ENCODE measurements around the gene MEIS1. TPM values are rescaled to one million over a fixed set of nuclear protein-coding genes. Genes with fewer than 3 reads are reported as not detected.

Gene MEIS1
- total RNA-seq, 1 donor from 2014 or later = 46.7 TPM

GRCh38 chr2:66469214-66469902 is 34.4 kb downstream of the MEIS1 start:
- Histone ChIP-seq H3K4me3 (no peak overlapping the region), H3K27ac (no peak overlapping the region), H3K27me3 (no peaks in the 10 kb centered on the region), H3K36me3 (no peaks in the 10 kb centered on the region), H3K4me1 (peaks cover 0 to 16% of the 10 kb centered on the region in 2 donors), H3K9me3 (no peaks in the 10 kb centered on the region)
- intact Hi-C loops (cut with DNase I) = loop anchor here (5.0 kb wide), 1 partner anchor 38 kb away; no protein-coding TSS in a partner anchor
- TF ChIP-seq, protein P1, sequence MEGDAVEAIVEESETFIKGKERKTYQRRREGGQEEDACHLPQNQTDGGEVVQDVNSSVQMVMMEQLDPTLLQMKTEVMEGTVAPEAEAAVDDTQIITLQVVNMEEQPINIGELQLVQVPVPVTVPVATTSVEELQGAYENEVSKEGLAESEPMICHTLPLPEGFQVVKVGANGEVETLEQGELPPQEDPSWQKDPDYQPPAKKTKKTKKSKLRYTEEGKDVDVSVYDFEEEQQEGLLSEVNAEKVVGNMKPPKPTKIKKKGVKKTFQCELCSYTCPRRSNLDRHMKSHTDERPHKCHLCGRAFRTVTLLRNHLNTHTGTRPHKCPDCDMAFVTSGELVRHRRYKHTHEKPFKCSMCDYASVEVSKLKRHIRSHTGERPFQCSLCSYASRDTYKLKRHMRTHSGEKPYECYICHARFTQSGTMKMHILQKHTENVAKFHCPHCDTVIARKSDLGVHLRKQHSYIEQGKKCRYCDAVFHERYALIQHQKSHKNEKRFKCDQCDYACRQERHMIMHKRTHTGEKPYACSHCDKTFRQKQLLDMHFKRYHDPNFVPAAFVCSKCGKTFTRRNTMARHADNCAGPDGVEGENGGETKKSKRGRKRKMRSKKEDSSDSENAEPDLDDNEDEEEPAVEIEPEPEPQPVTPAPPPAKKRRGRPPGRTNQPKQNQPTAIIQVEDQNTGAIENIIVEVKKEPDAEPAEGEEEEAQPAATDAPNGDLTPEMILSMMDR (IDR thresholded peaks at IDR 0.05) = no peak
- DNase-seq (ENCODE audit: low spot score in 2 of 2) = no peak

- H3K36me3 ChIP-seq = no peaks in the 10 kb centered on the region
Observed at GRCh38 chr2:66470199-66470598, 35.3 kb downstream of the MEIS1 start.

DNA sequence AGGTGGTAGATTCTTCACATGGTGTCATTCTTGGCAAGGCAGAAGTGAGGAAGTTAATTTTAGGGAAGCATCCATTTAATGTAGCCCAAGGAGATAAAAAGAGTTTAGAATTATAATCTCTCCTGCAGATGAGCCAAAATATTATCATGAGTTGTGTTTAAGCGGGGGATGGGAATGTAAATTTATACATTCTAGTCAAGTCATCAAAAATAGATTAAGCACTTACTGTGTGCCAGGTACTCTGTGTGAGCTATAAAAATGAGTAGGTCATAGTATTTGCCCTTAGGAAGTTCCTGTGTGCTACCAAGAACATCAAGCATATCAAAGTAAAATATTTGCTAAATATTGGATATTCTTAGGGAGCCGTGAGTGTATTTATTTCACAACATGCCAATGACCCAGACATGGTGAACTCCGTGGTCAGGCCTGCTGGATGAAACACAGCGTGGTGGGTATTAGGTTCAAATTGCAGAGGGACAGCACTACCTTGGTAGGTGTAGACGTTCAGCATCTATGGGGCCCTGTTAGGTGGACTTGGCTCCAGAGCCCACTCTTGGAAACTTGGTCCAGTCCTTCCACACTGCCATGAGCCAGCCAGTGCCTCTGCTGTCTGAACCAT is 37.4 kb downstream of the MEIS1 start:
- H3K27me3 ChIP-seq = no peaks in the 10 kb centered on the region
- no peaks in the 10 kb centered on the region for H3K36me3 ChIP-seq
- H3K9me3 ChIP-seq = no peaks in the 10 kb centered on the region
- H3K4me1 ChIP-seq = peaks cover 0 to 5% of the 10 kb centered on the region in 2 donors
- intact Hi-C loops (cut with DNase I) = no loop called here
- TF ChIP-seq, protein P1 (IDR thresholded peaks at IDR 0.05) = no peak
- no peak overlapping the region for H3K4me3 ChIP-seq
- no peak overlapping the region for H3K27ac ChIP-seq
- DNase-seq (ENCODE audit: low spot score in 2 of 2) = no peak

More at GRCh38 chr2:66470199-66470598, 35.3 kb downstream of the MEIS1 start:
- TF ChIP-seq, protein P1 (IDR thresholded peaks at IDR 0.05) = no peak
- Histone ChIP-seq H3K27ac (no peak overlapping the region), H3K4me3 (no peak overlapping the region), H3K4me1 (peaks cover 0 to 16% of the 10 kb centered on the region in 2 donors), H3K9me3 (no peaks in the 10 kb centered on the region), H3K27me3 (no peaks in the 10 kb centered on the region)
- no peak for DNase-seq (ENCODE audit: low spot score in 2 of 2)
- intact Hi-C loops (cut with DNase I) = no loop called here

DNA sequence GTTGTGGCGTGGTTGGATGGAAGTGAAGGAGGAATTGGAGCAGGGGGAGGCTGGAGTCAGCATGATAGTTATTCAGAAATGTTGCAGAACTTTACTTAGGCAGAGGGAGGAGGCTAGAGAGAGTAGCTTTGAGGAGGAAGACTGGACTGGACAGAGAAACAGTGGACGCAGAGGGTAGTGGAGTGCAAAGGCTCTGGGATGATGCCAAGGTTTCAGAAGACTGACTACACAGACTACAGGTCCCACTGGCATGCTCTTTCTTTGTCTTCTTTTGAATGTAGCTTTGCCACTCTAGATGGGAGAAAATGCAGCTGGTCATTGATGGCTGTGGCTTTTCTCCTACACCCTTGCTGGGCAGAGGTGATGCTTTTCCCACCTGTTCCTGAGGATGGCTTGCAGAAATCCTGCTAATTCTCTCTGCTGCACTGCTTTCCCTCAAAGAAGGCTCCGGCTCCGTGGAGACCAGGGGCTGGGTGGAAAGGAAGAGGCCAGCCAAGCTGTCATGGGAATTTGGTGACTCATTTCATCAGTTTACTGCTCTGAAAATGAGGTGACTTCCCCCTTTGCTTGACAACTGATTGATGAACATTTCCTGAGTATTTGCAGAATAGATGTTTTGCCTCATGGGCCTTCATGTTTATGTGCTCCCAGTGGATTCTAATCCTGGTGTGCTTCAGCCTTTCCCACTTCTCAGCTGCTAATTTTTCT is 42.4 kb downstream of the MEIS1 start:
- Histone ChIP-seq H3K4me1 (peaks cover 0 to 34% of the 10 kb centered on the region in 2 donors), H3K27me3 (no peaks in the 10 kb centered on the region), H3K36me3 (no peaks in the 10 kb centered on the region), H3K9me3 (no peaks in the 10 kb centered on the region), H3K4me3 (no peak overlapping the region), H3K27ac (peak overlapping the region; percentile 52 to 57)
- intact Hi-C loops (cut with DNase I) = no loop called here
- TF ChIP-seq, protein P1 (IDR thresholded peaks at IDR 0.05) = no peak
- no peak for DNase-seq (ENCODE audit: low spot score in 2 of 2)

DNA sequence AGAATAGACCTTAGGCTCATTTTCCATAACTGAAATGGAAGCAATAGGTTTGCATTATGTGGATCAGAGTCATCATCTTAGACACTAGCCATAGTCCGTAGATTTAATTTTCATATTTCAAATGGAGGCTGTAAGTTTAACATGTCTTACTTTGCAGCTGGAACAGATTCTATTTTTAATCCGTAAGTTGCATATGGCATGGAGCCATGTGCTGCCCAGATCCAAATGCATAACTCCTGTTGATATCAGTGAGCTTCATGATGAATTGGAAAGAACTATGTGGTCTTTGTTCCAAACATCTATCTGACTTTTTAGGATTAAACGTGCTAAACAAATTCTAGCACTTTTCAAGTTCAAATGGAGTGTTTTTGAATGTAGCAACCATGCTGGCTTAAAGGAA is 43.4 kb downstream of the MEIS1 start:
- Histone ChIP-seq H3K27ac (peak overlapping the region; percentile 52 to 57), H3K9me3 (no peaks in the 10 kb centered on the region), H3K4me1 (peaks cover 0 to 34% of the 10 kb centered on the region in 2 donors), H3K27me3 (no peaks in the 10 kb centered on the region), H3K36me3 (no peaks in the 10 kb centered on the region), H3K4me3 (no peak overlapping the region)
- no peak for DNase-seq (ENCODE audit: low spot score in 2 of 2)
- TF ChIP-seq, protein P1 (IDR thresholded peaks at IDR 0.05) = no peak
- intact Hi-C loops (cut with DNase I) = no loop called here
